ENCODE measurements around the gene MAML2.
"Not testable (repeated sequence)": the region's sequence is repeated elsewhere in the genome, so short reads cannot be mapped to it uniquely, and the experiment has no call there.

Gene MAML2

GRCh38 chr11:96185220-96185768, 157.7 kb downstream of the MAML2 start:
- DNase-seq, result no peak

GRCh38 chr11:96180937-96181336, 162.1 kb downstream of the MAML2 start:
- not testable (repeated sequence) for DNase-seq

GRCh38 chr11:96180341-96180740, 162.7 kb downstream of the MAML2 start:
- DNase-seq, result no peak

GRCh38 chr11:96179905-96180304, 163.1 kb downstream of the MAML2 start:
- DNase-seq, result no peak

GRCh38 chr11:96178887-96179279, 164.1 kb downstream of the MAML2 start:
- DNase-seq, result no peak

GRCh38 chr11:96178049-96178886, 164.7 kb downstream of the MAML2 start:
- no peak for DNase-seq

GRCh38 chr11:96177146-96177545, 165.8 kb downstream of the MAML2 start:
- DNase-seq, result no peak

GRCh38 chr11:96173906-96174305, 169.1 kb downstream of the MAML2 start:
- DNase-seq, result no peak

- peak; percentile 32 to 69 (median 52) for DNase-seq
Observed at GRCh38 chr11:96173422-96173821, 169.6 kb downstream of the MAML2 start.

- DNase-seq, result no peak
Observed at GRCh38 chr11:96172604-96173003, 170.4 kb downstream of the MAML2 start.

- DNase-seq, result no peak
Observed at GRCh38 chr11:96169250-96169649, 173.7 kb downstream of the MAML2 start.

- DNase-seq, result peak; percentile 75 to 93 (median 86)
Observed at GRCh38 chr11:96168623-96169022, 174.4 kb downstream of the MAML2 start.

GRCh38 chr11:96167787-96168186, 175.2 kb downstream of the MAML2 start:
- DNase-seq, result no peak

- DNase-seq, result no peak
Observed at GRCh38 chr11:96167203-96167758, 175.7 kb downstream of the MAML2 start.

GRCh38 chr11:96162816-96163499, 180.0 kb downstream of the MAML2 start:
- no peak for DNase-seq

- no peak for DNase-seq
Observed at GRCh38 chr11:96161307-96162089, 181.5 kb downstream of the MAML2 start.

- no peak for DNase-seq
Observed at GRCh38 chr11:96160732-96161306, 182.2 kb downstream of the MAML2 start.

- DNase-seq, result no peak
Observed at GRCh38 chr11:96159968-96160367, 183.0 kb downstream of the MAML2 start.

GRCh38 chr11:96158126-96158525, 184.9 kb downstream of the MAML2 start:
- no peak for DNase-seq

GRCh38 chr11:96157517-96157873, 185.5 kb downstream of the MAML2 start:
- DNase-seq, result no peak

- no peak for DNase-seq
Observed at GRCh38 chr11:96156379-96156722, 186.6 kb downstream of the MAML2 start.

- DNase-seq, result peak; percentile 87 to 95 (median 90)
Observed at GRCh38 chr11:96155627-96156378, 187.2 kb downstream of the MAML2 start.

Measured in suppressor macrophage (primary cell).